Stimulated activated CD4-positive, alpha-beta T cell treated with anti-CD3 and anti-CD28 coated beads, Interleukin-1b, Interleukin-23, amount 100 ng/mL, for 1 hour (primary cell): ENCODE data around the gene TMBIM4.
"Not testable (repeated sequence)": the region's sequence is repeated elsewhere in the genome, so short reads cannot be mapped to it uniquely, and the experiment has no call there.

Experiments
- DNase-seq, 2 donors: peaks; one replicate each; pipeline ENCODE4 v3.0.0-alpha.2; 2020; ENCODE audit warnings: low read depth in 2 of 2

The TMBIM4 gene

DNA sequence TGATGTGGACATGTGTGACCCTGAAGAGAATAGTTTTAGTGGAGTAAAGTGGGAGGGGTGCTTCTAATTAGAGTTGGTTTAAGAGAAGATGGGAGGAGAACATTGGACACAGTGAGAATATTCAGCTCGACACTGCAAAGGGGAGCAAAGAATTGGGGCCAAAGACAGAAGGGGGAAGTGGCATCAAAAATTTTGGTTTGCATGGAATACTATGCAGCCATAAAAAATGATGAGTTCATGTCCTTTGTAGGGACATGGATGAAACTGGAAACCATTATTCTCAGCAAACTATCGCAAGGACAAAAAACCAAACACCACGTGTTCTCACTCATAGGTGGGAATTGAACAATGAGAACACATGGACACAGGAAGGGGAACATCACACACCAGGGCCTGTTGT lies 15.0 kb upstream of the TMBIM4 start:
- not testable (repeated sequence) for DNase-seq

DNA sequence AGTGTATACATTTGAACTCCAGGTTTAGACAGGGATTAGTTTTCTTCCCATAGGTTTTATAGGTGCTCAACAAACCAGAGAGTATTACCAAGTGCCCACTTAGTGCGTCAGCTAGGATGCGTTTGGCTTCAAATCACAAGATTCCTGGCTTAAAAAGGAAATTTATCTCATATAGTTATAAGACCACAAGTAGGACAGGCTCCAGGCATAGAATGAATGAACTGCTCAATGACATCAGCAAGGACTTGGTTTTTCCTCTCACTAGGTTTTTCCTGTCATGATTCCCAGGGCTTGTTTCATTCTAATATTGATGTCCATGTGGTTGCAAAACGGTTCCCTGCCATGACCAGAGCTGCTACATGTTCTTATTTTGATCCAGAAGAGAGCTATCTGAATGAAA lies 13.2 kb upstream of the TMBIM4 start:
- no peak for DNase-seq

DNA sequence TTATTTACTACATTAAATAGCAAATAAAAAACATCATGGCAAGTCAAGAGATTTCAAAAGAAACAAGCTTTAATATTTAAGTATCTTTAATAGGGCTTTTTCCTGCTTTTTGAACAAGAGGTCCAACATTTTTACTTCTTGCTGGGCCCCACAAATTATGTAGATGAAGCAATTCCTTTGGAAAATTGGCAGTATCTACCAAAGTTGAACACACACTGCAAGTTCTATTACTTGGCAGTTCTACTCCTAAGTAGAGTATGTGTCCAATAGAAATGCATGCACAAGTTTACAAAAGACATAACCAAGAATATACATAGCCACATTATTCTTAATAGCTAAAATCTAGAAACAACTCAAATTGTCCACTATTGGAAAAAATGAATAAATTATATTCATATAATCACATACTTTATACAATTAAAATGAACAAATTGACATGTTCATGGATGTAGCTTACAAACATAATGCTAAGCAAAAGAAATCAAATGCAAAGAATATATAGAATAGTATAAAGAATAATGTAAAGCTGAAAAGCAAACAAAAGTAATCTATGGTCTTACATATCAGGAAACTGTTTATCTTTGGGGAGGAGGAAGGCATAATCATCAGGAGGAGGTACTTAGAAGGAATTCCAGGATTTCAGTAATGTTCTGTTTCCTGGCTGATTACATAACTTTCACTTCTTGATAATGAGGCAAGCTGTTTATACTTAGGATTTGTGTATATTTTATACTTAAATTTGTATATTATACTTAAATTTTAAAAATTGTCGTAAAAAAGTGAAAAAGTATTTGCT lies 6.5 kb upstream of the TMBIM4 start:
- no peak for DNase-seq

DNA sequence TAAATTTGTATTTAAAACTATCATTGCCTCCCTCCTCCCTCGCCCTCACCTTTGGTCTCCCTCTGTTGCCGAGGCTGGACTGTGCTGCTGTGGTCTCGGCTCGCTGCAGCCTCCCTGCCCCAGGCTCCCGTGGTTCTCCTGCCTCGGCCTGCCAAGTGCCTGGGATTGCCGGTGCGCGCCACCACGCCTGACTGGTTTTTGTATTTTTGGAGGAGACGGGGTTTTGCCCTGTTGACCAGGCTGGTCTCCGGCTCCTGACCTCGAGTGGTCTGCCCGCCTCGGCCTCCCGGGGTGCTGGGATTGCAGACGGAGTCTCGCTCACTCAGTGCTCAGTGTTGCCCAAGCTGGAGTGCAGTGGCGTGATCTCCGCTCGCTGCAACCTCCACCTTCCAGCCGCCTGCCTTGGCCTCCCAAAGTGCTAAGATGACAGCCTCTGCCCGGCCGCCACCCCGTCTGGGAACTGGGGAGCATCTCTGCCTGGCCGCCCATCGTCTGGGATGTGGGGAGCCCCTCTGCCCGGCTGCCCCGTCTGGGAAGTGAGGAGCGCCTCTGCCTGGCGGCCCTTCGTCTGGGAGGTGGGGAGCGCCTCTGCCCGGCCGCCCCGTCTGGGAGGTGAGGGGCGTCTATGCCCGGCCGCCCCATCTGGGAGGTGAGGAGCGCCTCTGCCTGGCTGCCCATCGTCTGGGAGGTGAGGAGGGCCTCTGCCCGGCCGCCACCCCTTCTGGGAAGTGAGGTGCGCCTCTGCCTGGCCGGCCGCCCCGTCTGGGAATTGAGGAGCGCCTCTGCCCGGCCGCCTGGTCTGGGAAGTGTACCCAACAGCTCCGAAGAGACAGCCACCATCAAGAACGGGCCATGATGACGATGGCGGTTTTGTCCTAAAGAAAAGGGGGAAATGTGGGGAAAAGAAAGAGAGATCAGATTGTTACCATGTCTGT lies 4.9 kb upstream of the TMBIM4 start:
- not testable (repeated sequence) for DNase-seq

DNA sequence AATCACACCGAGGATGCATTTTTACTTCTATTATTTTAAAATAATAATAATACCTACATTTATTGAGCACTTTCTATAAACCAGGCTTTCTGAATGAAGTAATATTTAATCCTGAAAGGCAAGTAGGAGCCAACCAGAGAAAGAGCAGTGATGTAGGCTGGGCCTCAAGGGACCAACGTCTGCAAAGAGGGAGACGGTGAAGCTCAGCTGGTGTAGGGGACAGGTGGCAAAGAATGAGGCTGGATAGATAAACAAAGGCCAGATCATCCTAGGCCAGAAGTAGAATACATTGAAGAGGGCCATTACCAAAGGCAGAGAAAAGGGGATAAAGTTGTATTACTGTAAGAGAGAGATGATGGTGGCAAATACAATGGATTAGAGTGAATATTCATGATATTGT lies 810 bp upstream of the TMBIM4 start:
- no peak for DNase-seq

DNA sequence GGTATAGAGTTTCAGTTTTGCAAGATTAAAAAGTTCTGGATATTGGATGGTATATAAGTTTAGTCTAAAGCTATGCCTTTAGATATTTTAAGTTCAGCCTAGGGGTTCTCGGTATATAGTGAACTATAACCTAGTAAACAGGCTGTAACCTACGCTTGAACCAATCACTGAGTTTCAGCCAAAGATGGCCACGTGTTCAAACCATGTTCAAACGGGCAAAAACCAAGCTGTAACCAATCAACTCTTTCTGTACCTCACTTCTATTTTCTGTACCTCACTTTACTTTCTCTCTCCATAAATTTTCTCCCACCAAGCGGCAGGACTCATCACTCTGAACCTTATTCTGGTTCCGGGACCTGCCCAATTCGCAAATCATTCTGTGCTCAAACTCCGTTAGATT lies 1.4 kb downstream of the TMBIM4 start:
- no peak for DNase-seq

DNA sequence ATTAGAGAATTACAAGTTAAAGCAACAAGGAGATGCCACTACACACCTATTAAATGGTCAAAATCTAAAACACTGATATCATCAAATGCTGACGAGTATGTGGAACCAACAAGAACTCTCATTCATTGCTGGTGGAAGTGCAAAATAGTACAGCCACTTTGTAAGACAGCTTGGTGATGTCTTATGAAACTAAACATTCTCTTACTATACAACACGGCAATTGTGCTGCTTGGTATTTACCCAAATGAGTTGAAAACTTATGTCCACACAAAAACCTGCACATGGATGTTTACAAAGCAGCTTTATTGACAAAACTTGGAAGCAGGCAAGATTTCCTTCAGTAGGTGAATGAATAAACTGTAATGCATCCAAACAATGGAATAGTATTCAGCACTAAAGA lies 3.2 kb downstream of the TMBIM4 start:
- DNase-seq = no peak

DNA sequence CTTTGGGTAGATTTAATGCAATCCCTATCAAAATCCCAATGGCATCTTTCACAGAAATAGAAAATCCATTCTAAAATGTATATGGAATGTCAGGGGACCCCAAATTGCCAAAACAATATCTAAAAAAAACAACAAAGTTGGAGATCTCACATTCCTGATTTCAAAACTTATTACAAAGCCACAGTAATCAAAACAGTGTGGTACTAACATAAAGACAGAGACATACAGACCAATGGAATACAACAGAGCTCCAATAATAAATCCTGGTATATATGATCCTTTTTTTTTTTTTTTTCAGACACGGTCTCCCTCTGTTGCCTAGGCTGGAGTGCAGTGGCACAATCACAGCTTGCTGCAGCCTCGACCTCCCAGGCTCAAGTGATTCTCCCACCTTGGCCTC lies 4.7 kb downstream of the TMBIM4 start:
- no peak for DNase-seq

DNA sequence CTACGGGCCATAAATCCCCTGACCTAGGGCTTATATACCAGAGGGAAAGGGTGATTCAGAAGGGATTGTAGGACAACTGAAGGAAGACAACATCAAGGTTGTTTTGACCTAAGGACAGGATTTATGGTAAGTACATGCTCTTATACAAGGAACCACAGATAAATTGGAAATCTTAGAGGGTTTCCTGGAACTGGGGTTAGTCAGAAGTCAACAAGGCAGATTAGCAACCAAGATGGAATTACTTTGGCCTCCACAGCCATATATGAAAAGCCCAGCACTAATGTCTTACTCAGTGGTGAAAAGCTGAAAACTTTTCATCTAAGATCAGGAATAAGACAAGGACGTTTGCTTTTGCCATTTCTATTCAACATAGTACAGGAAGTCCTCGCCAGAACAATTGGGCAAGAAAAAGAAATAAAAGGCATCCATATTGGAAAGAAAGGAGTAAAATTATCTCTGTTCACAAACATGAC lies 5.4 kb downstream of the TMBIM4 start:
- DNase-seq = no peak

DNA sequence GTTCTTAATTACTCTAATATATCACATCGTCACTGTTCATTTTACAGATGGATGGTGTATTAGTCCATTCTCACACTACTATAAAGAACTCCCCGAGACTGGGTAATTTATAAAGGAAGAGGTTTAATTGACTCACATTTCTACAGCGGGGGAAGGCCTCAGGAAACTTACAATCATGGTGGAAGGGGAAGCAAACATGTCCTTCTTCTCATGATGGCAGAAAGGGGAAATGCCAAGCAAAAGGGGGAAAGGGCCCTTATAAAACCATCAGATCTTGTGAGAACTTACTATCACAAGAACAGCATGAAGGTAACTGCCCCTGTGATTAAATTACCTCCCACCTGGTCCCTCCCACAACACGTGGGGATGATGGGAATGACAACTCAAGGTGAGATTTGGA lies 6.5 kb downstream of the TMBIM4 start:
- DNase-seq = no peak

DNA sequence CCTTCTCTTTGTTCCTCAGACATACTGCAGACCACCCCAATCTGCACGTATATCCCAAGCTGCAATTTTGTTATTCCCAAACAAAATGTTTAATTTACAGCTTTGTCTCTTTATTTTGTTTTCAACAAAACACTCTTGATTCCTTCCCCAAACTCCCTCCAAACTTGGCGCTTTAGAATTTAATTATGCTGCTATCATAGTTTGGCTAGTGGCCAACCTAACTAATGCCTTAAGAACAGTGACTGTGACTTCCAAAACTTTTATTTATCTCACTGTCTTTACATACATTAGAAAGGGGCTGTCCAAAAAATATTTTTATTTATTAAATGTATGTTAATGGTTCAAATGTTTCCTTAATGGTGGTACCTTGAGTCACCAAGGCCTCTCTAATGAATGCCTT lies 7.1 kb downstream of the TMBIM4 start:
- no peak for DNase-seq

DNA sequence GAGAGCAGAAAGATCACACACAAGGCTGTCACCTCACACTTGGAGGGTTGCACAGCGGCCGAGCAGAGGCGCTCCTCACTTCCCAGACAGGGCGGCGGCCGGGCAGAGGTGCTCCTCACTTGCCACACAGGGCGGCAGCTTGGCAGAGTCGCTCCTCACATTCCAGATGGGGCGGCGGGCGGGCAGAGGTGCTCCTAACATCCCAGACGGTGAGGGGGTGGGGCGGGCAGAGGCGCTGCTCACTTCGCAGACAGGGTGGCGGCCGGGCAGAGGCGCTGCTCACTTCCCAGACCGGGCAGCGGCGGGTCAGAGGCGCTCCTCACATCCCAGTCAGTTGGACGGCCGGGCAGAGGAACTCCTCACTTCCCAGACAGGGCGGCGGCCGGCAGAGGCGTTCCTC lies 9.1 kb downstream of the TMBIM4 start:
- DNase-seq = no peak

DNA sequence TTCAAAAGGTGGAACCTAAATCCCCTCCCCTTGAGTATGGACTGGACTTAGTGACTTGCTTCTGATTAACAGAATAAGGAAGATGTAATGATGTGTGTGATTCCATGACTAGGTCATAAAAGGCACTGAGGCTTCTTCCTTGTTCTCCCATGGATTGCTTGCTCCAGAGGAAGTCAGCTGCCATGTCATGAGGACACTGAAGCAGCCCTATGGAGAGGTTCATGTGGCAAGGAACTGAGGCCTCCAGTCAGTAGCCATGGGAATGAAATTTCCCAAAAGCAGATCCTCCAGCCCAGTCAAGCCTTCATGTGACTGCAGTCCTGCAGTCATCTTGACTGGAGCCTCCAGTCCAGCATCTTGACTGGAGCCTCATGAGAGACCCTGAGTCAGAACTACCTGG lies 10.7 kb downstream of the TMBIM4 start:
- no peak for DNase-seq

DNA sequence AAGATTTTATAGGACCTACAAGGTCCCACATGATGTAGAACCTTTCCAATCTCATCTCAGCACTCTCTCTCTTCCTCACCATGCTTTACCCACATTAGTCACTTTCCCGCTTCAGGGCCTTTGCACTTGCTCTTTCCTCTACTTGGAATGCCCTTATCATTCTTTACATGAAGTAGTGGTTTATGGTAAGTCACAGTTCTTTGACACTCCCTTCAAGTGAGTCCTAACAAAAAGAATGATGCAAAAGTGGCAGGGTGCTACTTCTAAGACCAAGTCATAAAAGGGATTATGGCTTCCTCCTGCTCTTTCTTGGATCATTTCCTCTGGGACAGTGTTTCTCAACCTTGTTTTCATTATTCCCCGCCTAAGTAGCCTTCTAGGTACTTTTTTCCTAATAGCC lies 13.1 kb downstream of the TMBIM4 start:
- DNase-seq = no peak

DNA sequence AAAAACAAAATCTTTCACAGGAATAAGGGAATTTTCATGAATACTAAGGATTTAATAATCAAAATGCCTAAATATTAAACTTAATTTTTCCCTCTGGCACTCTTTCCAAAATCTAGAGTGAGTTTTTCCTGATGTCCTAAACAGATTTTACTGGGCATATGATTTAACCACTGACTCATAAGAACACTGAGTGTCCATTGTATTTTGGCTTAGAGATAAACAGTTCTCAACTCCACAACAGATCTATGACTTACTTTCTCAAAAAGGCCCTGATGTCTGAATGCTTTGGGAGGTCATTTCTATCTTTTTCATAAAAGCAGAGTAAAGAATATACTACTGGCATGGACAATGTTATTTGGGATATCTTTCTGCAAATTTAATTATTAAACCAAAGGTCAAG lies 15.0 kb downstream of the TMBIM4 start:
- DNase-seq = no peak

DNA sequence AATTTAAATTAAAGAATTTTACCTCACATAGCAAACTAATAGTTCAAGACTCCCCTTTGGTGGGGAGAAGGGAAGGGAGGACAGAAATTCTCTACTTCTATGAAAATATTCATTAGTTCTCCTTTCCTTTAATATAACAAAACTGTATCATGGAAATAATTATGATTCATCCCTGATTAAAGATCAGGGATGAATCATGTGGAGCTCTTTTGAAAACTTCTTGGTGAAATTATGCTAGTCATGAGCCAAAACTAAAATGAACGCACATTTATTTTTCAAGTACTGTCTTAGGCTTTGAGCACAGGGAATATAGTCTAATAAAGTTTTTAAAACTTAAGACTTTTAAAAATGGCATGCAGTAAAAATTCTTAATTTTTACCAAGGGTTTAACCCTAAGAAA lies 17.1 kb downstream of the TMBIM4 start:
- DNase-seq = no peak

DNA sequence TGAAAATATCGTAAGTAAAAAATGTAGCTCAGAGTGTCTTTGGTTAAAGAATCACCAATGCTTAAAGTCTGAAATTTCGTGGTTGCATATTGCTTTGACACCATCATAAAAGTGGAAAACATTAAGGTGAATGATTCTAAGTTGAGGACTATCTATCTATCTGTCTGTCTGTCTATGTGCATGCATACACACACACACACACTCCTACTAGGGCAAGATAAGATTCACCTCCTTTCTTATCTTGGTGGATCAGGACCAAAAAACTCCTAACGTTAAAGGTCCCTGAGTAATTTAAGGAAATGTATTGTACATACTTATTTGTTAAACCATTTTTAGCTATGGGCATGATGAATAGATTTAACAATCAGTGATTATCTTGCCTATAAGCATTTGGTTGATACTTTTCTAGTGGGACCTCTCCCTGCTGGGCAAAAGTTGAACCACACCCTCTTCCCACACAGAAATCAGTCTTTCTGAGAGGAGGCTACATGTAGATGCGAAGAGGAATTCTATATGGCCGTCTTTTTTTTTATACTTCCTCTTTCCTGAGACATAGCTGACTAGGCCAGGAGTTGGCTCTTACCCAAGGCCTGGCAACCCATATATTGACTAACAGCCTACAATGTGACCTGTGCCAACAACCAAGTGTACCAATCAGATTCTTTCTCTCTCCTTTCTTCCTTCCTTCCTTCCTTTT lies 19.9 kb downstream of the TMBIM4 start:
- no peak for DNase-seq

DNA sequence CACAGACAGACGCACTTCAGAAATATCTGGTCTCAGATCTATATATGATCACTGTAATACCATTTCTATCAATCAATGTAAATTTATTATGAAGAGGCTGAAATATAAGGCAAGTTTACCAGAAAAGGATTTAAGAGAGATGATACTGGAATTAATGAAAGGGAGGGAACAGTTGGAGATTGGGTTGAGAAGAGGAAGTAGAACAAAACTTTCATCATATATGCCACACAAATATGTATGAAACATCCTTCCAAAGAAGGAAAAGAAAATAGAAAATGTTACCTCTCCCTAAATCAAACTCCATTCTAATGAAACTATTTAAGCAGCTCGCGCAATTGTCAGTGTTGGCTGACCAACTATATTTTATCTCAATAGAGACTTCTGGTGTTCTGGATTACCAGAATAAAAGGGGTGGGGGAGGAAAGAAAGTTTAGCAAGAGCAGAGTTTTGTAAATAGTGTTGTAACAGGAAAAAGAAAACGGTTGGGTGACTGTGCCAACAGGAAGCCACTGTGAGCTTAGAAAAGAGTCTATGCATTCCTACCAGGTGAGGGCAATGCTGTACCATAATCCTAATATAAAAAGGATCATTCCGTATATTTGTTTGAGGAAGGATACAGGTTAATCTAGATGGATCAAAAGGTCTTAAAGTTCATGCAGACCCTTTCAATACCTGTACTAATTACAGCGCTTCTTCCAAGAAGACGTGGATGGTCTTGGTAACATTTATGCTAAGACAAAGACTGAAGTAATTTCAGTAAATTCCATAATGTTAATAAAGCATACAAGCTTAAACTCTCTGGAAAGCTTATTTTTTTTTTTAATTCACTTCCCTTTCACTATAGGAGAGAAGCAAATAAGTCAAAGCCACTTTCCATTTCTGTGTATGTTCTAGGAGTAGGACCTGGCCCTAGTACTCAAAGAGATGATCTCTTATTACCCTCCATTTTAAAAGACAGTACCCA lies 24.7 kb downstream of the TMBIM4 start:
- no peak for DNase-seq

DNA sequence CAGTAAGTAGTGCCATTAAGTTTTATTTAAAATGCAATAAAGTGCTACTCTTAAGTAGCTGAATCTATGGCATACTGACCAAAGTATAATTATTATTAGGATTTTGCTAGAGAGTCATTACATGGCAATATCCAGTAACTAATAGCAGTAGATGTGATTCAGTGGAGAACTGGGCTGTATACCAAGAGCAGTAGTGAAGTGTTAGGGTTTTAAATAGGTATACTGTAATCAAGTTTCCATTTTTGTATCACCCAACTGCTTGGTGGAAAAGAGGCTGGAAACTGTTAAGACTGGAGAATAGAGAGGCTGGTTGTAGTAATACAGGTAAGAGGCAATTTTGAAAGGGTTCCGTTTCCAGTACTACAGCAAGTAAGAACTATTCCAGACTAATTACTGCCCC lies 25.9 kb downstream of the TMBIM4 start:
- no peak for DNase-seq

DNA sequence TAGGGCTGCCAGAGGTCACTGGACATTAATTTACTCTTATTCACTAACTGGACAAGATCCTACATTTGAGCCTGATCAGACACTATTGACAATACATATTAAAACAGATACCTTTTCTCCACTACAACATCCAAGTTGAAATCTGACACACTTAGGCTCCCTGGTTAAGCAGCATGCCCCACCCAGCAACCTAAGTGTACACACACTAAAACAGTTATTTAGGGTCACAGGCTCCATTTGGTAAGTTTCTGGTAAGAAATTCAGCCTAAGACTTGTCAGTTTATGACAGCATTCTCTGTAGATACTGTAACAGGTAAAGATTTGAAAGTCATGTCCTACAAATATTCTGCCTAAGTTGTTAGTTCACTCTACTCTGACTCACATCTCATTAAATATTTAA lies 27.0 kb downstream of the TMBIM4 start:
- no peak for DNase-seq

DNA sequence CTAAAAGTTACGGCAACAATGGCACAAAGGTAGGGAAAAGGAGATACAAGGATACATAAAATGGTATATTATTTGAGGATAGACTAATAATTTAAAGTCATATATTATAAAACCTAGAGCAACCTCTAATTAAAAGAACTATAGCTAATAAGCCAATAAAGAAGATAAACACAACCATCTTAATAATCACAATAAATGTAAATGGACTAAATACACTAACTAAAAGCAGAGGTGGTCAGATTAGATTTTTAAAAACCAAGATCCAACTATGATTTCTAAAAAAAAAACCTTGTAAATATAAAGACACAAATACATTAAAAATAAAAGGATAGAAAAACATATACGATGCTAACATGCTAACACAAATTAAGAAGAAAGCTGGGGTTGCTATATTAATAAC lies 28.5 kb downstream of the TMBIM4 start:
- DNase-seq = no peak
